GM12875 (cell line): Measurements from ENCODE around the gene IQSEC3.

Experiments used
- H3K4me3 ChIP-seq: one replicate; pipeline ENCODE4 v1.5.1; 2011; ENCODE audit warnings: low read depth, low read length, control low read depth
- CTCF ChIP-seq: IDR thresholded peaks from 2 replicates; pipeline ENCODE4 v1.5.1; 2011; ENCODE audit warnings: low read depth, mild to moderate bottlenecking, control low read depth, inconsistent platforms, low read length, moderate library complexity, borderline replicate concordance; ENCODE audit not compliant: insufficient read depth

The IQSEC3 gene

GRCh38 chr12:220491-220890, 153.9 kb downstream of the IQSEC3 start:
- TF ChIP-seq CTCF, result no peak
- H3K4me3 ChIP-seq, result no peak overlapping the region

- no peak for TF ChIP-seq CTCF
- no peak overlapping the region for H3K4me3 ChIP-seq
Observed at GRCh38 chr12:220946-221550, 154.5 kb downstream of the IQSEC3 start.

GRCh38 chr12:221736-222135, 155.2 kb downstream of the IQSEC3 start:
- no peak for TF ChIP-seq CTCF
- no peak overlapping the region for H3K4me3 ChIP-seq

- TF ChIP-seq CTCF, result no peak
- H3K4me3 ChIP-seq, result no peak overlapping the region
Observed at GRCh38 chr12:223841-224240, 157.3 kb downstream of the IQSEC3 start.

GRCh38 chr12:224330-224729, 157.8 kb downstream of the IQSEC3 start:
- H3K4me3 ChIP-seq, result no peak overlapping the region
- TF ChIP-seq CTCF, result no peak

GRCh38 chr12:225012-225411, 158.4 kb downstream of the IQSEC3 start:
- no peak for TF ChIP-seq CTCF
- H3K4me3 ChIP-seq, result no peak overlapping the region

GRCh38 chr12:226401-226800, 159.8 kb downstream of the IQSEC3 start:
- no peak overlapping the region for H3K4me3 ChIP-seq
- TF ChIP-seq CTCF, result no peak
